Gastroesophageal sphincter (tissue), 3 donors: ENCODE data around the gene ERBB4.

Experiments
- EP300 ChIP-seq: sonication (generic); formaldehyde crosslinking; IDR thresholded peaks from one replicate; pipeline ENCODE4 v1.6.1; 2017; ENCODE audit warnings: antibody characterized with exemption, mild to moderate bottlenecking
- POLR2A ChIP-seq, 2 donors: fragments of 450-650 bp; IDR thresholded peaks; one replicate each; pipeline ENCODE4 v1.6.1; 2017; ENCODE audit warnings: antibody characterized with exemption in 2 of 2, mild to moderate bottlenecking in 2 of 2, moderate library complexity in 1 of 2
- POLR2AphosphoS5 ChIP-seq: sonication (generic); formaldehyde crosslinking; IDR thresholded peaks from one replicate; pipeline ENCODE4 v1.6.1; 2017; ENCODE audit warnings: antibody characterized with exemption
- TF ChIP-seq, protein P1 (sequence below), 4 experiments: fragments of 200-600 bp in 2 of 4; fragments of 450-650 bp in 2 of 4; sonication (generic) in 1 of 4; IDR thresholded peaks; one replicate each; pipeline ENCODE4 v1.5.1; 2017 to 2019; ENCODE audit warnings: antibody characterized with exemption in 4 of 4, mild to moderate bottlenecking in 2 of 4, moderate library complexity in 2 of 4

DNA sequence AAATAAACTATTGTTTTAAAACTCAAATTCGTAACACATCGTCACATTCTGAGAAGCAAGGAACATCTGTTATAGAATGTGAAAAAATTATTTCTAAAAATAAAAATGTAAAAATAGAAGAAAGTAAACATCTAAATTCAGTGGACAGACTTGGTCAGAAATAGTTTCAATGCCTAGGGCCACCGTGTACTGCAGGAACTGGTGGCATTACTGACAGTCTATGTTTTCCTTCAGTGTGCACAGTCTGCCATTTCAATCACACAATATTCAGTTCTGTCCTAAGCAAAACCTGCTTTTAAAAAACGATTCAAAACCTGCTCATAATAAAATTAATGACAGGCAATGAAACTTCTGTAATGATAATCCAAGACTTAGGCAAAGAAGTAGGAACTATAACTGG is 190.1 kb downstream of the ERBB4 start:
- TF ChIP-seq, protein P1, sequence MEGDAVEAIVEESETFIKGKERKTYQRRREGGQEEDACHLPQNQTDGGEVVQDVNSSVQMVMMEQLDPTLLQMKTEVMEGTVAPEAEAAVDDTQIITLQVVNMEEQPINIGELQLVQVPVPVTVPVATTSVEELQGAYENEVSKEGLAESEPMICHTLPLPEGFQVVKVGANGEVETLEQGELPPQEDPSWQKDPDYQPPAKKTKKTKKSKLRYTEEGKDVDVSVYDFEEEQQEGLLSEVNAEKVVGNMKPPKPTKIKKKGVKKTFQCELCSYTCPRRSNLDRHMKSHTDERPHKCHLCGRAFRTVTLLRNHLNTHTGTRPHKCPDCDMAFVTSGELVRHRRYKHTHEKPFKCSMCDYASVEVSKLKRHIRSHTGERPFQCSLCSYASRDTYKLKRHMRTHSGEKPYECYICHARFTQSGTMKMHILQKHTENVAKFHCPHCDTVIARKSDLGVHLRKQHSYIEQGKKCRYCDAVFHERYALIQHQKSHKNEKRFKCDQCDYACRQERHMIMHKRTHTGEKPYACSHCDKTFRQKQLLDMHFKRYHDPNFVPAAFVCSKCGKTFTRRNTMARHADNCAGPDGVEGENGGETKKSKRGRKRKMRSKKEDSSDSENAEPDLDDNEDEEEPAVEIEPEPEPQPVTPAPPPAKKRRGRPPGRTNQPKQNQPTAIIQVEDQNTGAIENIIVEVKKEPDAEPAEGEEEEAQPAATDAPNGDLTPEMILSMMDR (IDR thresholded peaks at IDR 0.05), result no peak
- no peak for TF ChIP-seq EP300
- TF ChIP-seq POLR2AphosphoS5, result no peak
- TF ChIP-seq POLR2A (IDR thresholded peaks at IDR 0.05), result no peak
